Fibroblast of villous mesenchyme (primary cell): Measurements from ENCODE around the gene SMR3A. TPM values are rescaled to one million over a fixed set of nuclear protein-coding genes. Genes with fewer than 3 reads are reported as not detected.

Source experiments
- DNase-seq: peaks from one replicate; pipeline ENCODE4 v3.0.0-alpha.2; 2010; ENCODE audit warnings: low read depth
- H3K4me3 ChIP-seq: 2 replicates; pipeline ENCODE4 v1.5.1; 2011; ENCODE audit warnings: low read depth, mild to moderate bottlenecking, low read length
- CTCF ChIP-seq: IDR thresholded peaks from 2 replicates; pipeline ENCODE4 v1.5.1; 2012; ENCODE audit warnings: low read depth, mild to moderate bottlenecking, low read length; ENCODE audit not compliant: insufficient read depth
- total RNA-seq: library from RNA; depleted of rRNA; stranded (reverse); fragments of >200 nt; gene quantifications from 2 replicates; pipeline ENCODE4 v1.2.3, GENCODE V29; 2012

Gene SMR3A
- total RNA-seq = not detected in 2 replicates

- no peak for TF ChIP-seq CTCF
- no peak within 1 kb of the TSS for H3K4me3 ChIP-seq
- DNase-seq = no peak
These were observed at the start of gene SMR3A for GRCh38 chr4:70360460-70360859. Gene SMR3A, plus strand, starts transcription at chr4:70360760. Its CDS starts 1,356 bp downstream, at chr4:70362116.

GRCh38 chr4:70313736-70314135 lies 46.8 kb upstream of the SMR3A start:
- DNase-seq = no peak
- no peak overlapping the region for H3K4me3 ChIP-seq
- TF ChIP-seq CTCF = no peak

GRCh38 chr4:70315928-70316327 lies 44.6 kb upstream of the SMR3A start:
- no peak for DNase-seq
- TF ChIP-seq CTCF = no peak

GRCh38 chr4:70326052-70326451 lies 34.5 kb upstream of the SMR3A start:
- no peak for DNase-seq
- no peak for TF ChIP-seq CTCF
- no peak overlapping the region for H3K4me3 ChIP-seq

More at GRCh38 chr4:70315928-70316327, 44.6 kb upstream of the SMR3A start:
- no peak overlapping the region for H3K4me3 ChIP-seq

- TF ChIP-seq CTCF = no peak
- H3K4me3 ChIP-seq = no peak within 1 kb of the TSS
- DNase-seq = no peak
These were observed 25.9 kb upstream of the SMR3A start, which contains the start of gene CABS1 for GRCh38 chr4:70334681-70335080. Gene CABS1, plus strand, starts transcription at chr4:70334981. Its CDS starts 59 bp downstream, at chr4:70335040.

GRCh38 chr4:70336043-70336442 lies 24.5 kb upstream of the SMR3A start:
- DNase-seq = no peak
- no peak for TF ChIP-seq CTCF
- no peak overlapping the region for H3K4me3 ChIP-seq

- no peak for DNase-seq
- no peak overlapping the region for H3K4me3 ChIP-seq
- no peak for TF ChIP-seq CTCF
These were observed 22.6 kb upstream of the SMR3A start for GRCh38 chr4:70337886-70338420.
